NCI-H146 treated with DMSO at 0.1 percent for 48 hours (cell line): ENCODE results near the gene PGR.

Experiments
- DNase-seq: peaks from one replicate; lab custom pipeline; 2025; ENCODE audit not compliant: unreplicated experiment; lab: John Stamatoyannopoulos, UW

Gene PGR

GRCh38 chr11:101010899-101011298 is 118.7 kb downstream of the PGR start:
- no peak for DNase-seq

GRCh38 chr11:101009690-101010055 is 119.9 kb downstream of the PGR start:
- DNase-seq = no peak

GRCh38 chr11:101008961-101009689 is 120.5 kb downstream of the PGR start:
- no peak for DNase-seq

- no peak for DNase-seq
Observed at GRCh38 chr11:101003468-101003867, 126.1 kb downstream of the PGR start.

GRCh38 chr11:100999756-101000155 is 129.9 kb downstream of the PGR start:
- DNase-seq = no peak

GRCh38 chr11:100994966-100995365 is 134.6 kb downstream of the PGR start:
- no peak for DNase-seq

GRCh38 chr11:100991541-100991940 is 138.1 kb downstream of the PGR start:
- no peak for DNase-seq

GRCh38 chr11:100990931-100991330 is 138.7 kb downstream of the PGR start:
- no peak for DNase-seq

GRCh38 chr11:100984668-100985067 is 144.9 kb downstream of the PGR start:
- DNase-seq = no peak

GRCh38 chr11:100981196-100981824 is 148.3 kb downstream of the PGR start:
- DNase-seq = no peak

GRCh38 chr11:100980156-100980555 is 149.5 kb downstream of the PGR start:
- DNase-seq = no peak
